Activated CD4-positive, alpha-beta T cell treated with anti-CD3 and anti-CD28 coated beads for 36 hours (primary cell): ENCODE results near the gene JUP. TPM values are rescaled to one million over a fixed set of nuclear protein-coding genes. Genes with fewer than 3 reads are reported as not detected.
"Not testable (repeated sequence)": the region's sequence is repeated elsewhere in the genome, so short reads cannot be mapped to it uniquely, and the experiment has no call there.

ENCODE experiments used
- ATAC-seq: fragments of 200-7000 bp; cut with Tn5 transposase; one replicate; pipeline ENCODE4 v1.10.0; 2021; ENCODE audit warnings: mild to moderate bottlenecking, moderate library complexity
- CTCF ChIA-PET: fragments of 350-600 bp; sonication (Branson Sonifier 250); formaldehyde crosslinking; loops from one replicate; lab custom pipeline; 2021; ENCODE audit warnings: antibody characterized with exemption; lab: Charles Lee
- POLR2A ChIA-PET: fragments of 350-600 bp; sonication (Branson Sonifier 250); formaldehyde crosslinking; loops from one replicate; lab custom pipeline; 2021; ENCODE audit warnings: antibody characterized with exemption, inconsistent platforms; lab: Charles Lee
- DNase-seq: peaks from one replicate; pipeline ENCODE4 v3.0.0-alpha.2; 2020
- H3K27ac Mint-ChIP-seq: one replicate; pipeline ENCODE4 v1.8.0; 2021; ENCODE audit warnings: mixed read lengths
- H3K27me3 Mint-ChIP-seq: one replicate; pipeline ENCODE4 v1.8.0; 2021; ENCODE audit warnings: mixed read lengths
- H3K36me3 Mint-ChIP-seq: one replicate; pipeline ENCODE4 v1.8.0; 2021; ENCODE audit warnings: low read depth, mixed read lengths
- H3K4me1 Mint-ChIP-seq: one replicate; pipeline ENCODE4 v1.8.0; 2021; ENCODE audit warnings: mixed read lengths
- H3K4me3 Mint-ChIP-seq: one replicate; pipeline ENCODE4 v1.8.0; 2021; ENCODE audit warnings: mild to moderate bottlenecking, moderate library complexity, mixed read lengths
- H3K9me3 Mint-ChIP-seq: one replicate; pipeline ENCODE4 v1.8.0; 2021; ENCODE audit warnings: low read depth, mixed read lengths
- intact Hi-C, 2 experiments: fragments of 100-400 bp; cut with DNase I in 1 of 2; cut with micrococcal nuclease in 1 of 2; formaldehyde crosslinking; loops; one replicate each; pipeline versions ENCODE4 v1.14.2 to v1.15.1; 2022 to 2024; cut with DNase I, micrococcal nuclease
- total RNA-seq, 2 experiments: library from RNA; stranded (reverse); gene quantifications; one replicate each; pipeline ENCODE4 v1.2.3, GENCODE V29; 2021

Gene JUP
- total RNA-seq, 2 experiments from 2014 or later: 0.34 to 0.54 TPM

- H3K4me3 Mint-ChIP-seq, DNase-seq, ATAC-seq, H3K27me3 Mint-ChIP-seq, intact Hi-C loops, H3K4me1 Mint-ChIP-seq, H3K36me3 Mint-ChIP-seq, H3K9me3 Mint-ChIP-seq, POLR2A ChIA-PET, H3K27ac Mint-ChIP-seq: not testable (repeated sequence)
- CTCF ChIA-PET: interaction anchor here (0.6 kb wide), 1 partner anchor 89 kb away, joined by 3 read pairs; the partner anchor contains the start of gene KLHL11
These were observed 10.1 kb downstream of the JUP start for GRCh38 chr17:41776262-41776900.

DNA sequence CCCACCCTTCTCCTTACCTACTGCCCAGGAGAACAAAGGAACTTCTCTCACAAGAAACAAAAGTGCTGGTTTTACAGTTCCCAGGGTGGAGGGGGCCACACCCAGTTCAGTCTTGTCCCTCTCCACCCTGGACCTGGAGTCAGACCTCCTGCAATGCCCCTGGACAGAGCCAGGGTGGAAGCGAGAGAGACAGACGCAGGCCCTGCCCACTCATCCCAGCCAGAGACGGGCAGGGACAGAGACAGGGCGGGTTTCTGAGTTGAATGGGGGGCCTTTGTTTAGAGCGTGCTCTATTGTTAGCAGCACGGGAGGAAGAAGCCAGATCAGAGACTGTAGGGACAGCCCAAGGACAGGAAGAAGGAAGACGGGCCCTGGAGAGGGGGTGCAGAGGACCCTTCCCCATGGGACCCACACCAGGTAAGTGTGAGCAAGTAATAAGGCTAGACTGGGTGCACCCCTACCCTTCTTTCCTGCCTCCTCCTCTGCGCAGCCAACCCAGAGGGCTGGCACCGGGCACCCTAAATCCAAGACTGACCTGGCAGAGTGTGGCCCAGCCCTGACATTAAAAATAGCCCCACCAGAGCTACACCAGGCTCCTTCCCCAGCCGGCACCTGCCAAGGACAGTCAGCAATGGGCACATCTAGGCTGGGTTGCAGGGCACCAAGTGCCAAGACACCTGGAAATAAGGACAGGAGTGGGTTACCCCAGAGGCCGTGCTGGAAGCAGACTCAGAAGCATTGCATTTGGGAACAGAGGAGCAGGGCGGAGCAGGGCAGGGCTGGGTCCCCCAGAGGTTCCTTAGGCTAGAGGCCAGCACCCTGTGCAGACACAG lies 10.9 kb downstream of the JUP start:
- DNase-seq (no peak), ATAC-seq (no peak)
- no peaks in the 10 kb centered on the region for H3K27me3 Mint-ChIP-seq
- no peaks in the 10 kb centered on the region for H3K36me3 Mint-ChIP-seq
- CTCF ChIA-PET: interaction anchor here (0.6 kb wide), 1 partner anchor 90 kb away, joined by 3 read pairs; the partner anchor contains the start of gene KLHL11
- no peak overlapping the region for H3K27ac Mint-ChIP-seq
- no peaks in the 10 kb centered on the region for H3K4me1 Mint-ChIP-seq
- POLR2A ChIA-PET: no interaction called here
- no peaks in the 10 kb centered on the region for H3K9me3 Mint-ChIP-seq
- intact Hi-C loops: no loop called here
- no peak overlapping the region for H3K4me3 Mint-ChIP-seq

DNA sequence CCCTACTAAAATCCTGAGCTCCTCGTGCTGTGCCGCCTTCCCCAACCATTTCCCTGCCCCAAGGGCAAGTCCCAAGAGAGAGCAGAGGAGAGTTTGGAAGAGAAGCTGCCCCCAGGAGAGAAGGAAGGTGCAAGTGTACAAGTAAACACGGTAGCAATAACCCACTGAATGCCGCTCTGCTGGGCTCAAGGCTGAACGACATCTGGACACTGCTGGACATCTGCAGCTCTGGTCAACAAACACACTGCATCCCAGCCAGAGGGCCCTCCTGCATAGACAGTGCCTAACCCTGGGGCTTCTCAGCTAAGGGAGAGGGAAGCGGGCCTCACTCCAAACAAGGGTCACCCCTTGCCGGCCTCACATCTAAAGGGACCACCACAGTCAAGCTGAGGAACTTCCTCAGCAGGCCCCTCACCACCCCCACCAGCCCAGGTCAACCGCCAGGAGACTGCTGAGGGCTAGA lies 12.7 kb downstream of the JUP start:
- POLR2A ChIA-PET: no interaction called here
- intact Hi-C loops: no loop called here
- no peaks in the 10 kb centered on the region for H3K36me3 Mint-ChIP-seq
- H3K4me1 Mint-ChIP-seq: no peaks in the 10 kb centered on the region
- H3K9me3 Mint-ChIP-seq: no peaks in the 10 kb centered on the region
- H3K27me3 Mint-ChIP-seq: no peaks in the 10 kb centered on the region
- no peak overlapping the region for H3K27ac Mint-ChIP-seq
- CTCF ChIA-PET: no interaction called here
- DNase-seq: no peak
- no peak for ATAC-seq
- H3K4me3 Mint-ChIP-seq: no peak overlapping the region

DNA sequence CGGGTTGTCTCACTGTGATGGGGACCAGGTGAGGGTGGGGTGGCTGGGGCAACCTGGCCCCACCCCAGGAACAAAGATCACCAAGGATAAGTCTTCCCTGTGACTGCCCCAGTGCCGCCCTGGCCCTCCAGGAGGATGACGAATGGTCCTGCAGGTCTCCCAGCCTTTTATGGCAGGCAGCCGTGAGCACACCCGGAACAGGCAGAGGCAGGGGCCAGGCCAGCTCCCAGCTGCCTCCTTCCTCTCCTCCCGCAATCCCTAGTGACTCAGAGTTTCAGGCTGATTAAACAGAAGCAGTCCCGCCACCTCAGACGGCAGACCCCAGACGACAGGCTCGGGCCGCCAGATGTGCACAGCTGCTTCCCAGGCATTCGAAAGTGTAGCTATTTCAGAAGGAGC lies 13.3 kb downstream of the JUP start:
- CTCF ChIA-PET: no interaction called here
- Mint-ChIP-seq H3K36me3 (no peaks in the 10 kb centered on the region), H3K4me1 (no peaks in the 10 kb centered on the region), H3K27ac (no peak overlapping the region), H3K4me3 (no peak overlapping the region), H3K27me3 (no peaks in the 10 kb centered on the region), H3K9me3 (no peaks in the 10 kb centered on the region)
- intact Hi-C loops: no loop called here
- POLR2A ChIA-PET: no interaction called here
- ATAC-seq: no peak
- DNase-seq: no peak

- no peaks in the 10 kb centered on the region for H3K27me3 Mint-ChIP-seq
- no peak for DNase-seq
- no peaks in the 10 kb centered on the region for H3K36me3 Mint-ChIP-seq
- CTCF ChIA-PET: no interaction called here
- H3K9me3 Mint-ChIP-seq: no peaks in the 10 kb centered on the region
- no peaks in the 10 kb centered on the region for H3K4me1 Mint-ChIP-seq
- H3K27ac Mint-ChIP-seq: no peak overlapping the region
- ATAC-seq: no peak
- POLR2A ChIA-PET: no interaction called here
- intact Hi-C loops: no loop called here
- no peak overlapping the region for H3K4me3 Mint-ChIP-seq
These were observed 13.8 kb downstream of the JUP start for GRCh38 chr17:41772586-41773189.

DNA sequence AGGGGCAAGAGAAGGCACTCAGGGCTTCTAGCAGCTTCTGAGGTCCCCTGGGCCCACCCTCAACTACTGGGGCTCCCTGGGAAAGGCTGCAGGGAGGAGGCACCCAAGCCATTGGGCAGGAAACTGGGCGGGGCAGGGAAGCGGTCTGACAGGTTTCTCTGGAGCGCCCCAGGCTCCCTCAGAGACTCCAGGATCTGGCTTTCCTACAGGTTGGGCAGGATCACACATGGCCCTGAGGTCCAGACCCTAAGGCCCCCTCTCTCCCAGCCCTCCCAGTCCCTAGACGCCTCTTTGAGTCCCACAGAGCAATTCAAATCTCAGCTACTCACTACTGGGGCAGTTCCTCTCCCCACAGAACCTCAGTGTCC lies 14.3 kb downstream of the JUP start:
- Mint-ChIP-seq H3K9me3 (no peaks in the 10 kb centered on the region), H3K36me3 (no peaks in the 10 kb centered on the region), H3K27ac (no peak overlapping the region), H3K4me1 (no peaks in the 10 kb centered on the region), H3K27me3 (no peaks in the 10 kb centered on the region), H3K4me3 (no peak overlapping the region)
- ChIA-PET POLR2A (no interaction called here), CTCF (no interaction called here)
- ATAC-seq (no peak), DNase-seq (no peak)
- intact Hi-C loops: no loop called here

- Mint-ChIP-seq H3K27me3 (no peaks in the 10 kb centered on the region), H3K9me3 (no peaks in the 10 kb centered on the region), H3K4me1 (no peaks in the 10 kb centered on the region), H3K4me3 (no peak overlapping the region), H3K36me3 (no peaks in the 10 kb centered on the region), H3K27ac (no peak overlapping the region)
- ChIA-PET CTCF (no interaction called here), POLR2A (no interaction called here)
- ATAC-seq (no peak), DNase-seq (no peak)
- intact Hi-C loops: no loop called here
These were observed 14.9 kb downstream of the JUP start for GRCh38 chr17:41771389-41772206.

GRCh38 chr17:41769985-41770384 lies 16.5 kb downstream of the JUP start:
- H3K9me3 Mint-ChIP-seq: no peaks in the 10 kb centered on the region
- H3K4me3 Mint-ChIP-seq: no peak overlapping the region
- ChIA-PET CTCF (no interaction called here), POLR2A (no interaction called here)
- H3K27me3 Mint-ChIP-seq: no peaks in the 10 kb centered on the region
- no peaks in the 10 kb centered on the region for H3K4me1 Mint-ChIP-seq
- no peak overlapping the region for H3K27ac Mint-ChIP-seq
- intact Hi-C loops: no loop called here
- DNase-seq (no peak), ATAC-seq (no peak)
- no peaks in the 10 kb centered on the region for H3K36me3 Mint-ChIP-seq

- CTCF ChIA-PET: no interaction called here
- H3K27me3 Mint-ChIP-seq: no peaks in the 10 kb centered on the region
- no peak overlapping the region for H3K27ac Mint-ChIP-seq
- no peaks in the 10 kb centered on the region for H3K36me3 Mint-ChIP-seq
- H3K4me3 Mint-ChIP-seq: no peak overlapping the region
- H3K4me1 Mint-ChIP-seq: no peaks in the 10 kb centered on the region
- POLR2A ChIA-PET: no interaction called here
- no peak for ATAC-seq
- intact Hi-C loops: no loop called here
- no peak for DNase-seq
- no peaks in the 10 kb centered on the region for H3K9me3 Mint-ChIP-seq
These were observed 17.1 kb downstream of the JUP start for GRCh38 chr17:41769346-41769862.

GRCh38 chr17:41768682-41769288 lies 17.7 kb downstream of the JUP start:
- POLR2A ChIA-PET: no interaction called here
- intact Hi-C loops: no loop called here
- Mint-ChIP-seq H3K4me3 (no peak overlapping the region), H3K27ac (no peak overlapping the region), H3K4me1 (no peaks in the 10 kb centered on the region), H3K27me3 (no peaks in the 10 kb centered on the region), H3K9me3 (no peaks in the 10 kb centered on the region), H3K36me3 (no peaks in the 10 kb centered on the region)
- CTCF ChIA-PET: no interaction called here
- ATAC-seq (no peak), DNase-seq (no peak)
